HG03060 (cell line): ENCODE measurements around the gene ZNF276.
"Not testable (repeated sequence)": the region's sequence is repeated elsewhere in the genome, so short reads cannot be mapped to it uniquely, and the experiment has no call there.

ENCODE experiments used
- ATAC-seq: cut with Tn5 transposase; IDR thresholded peaks from one replicate; pipeline ENCODE4 v1.9.1; 2021; ENCODE audit warnings: low read depth, moderate number of reproducible peaks; ENCODE audit not compliant: unreplicated experiment

Gene ZNF276, protein sequence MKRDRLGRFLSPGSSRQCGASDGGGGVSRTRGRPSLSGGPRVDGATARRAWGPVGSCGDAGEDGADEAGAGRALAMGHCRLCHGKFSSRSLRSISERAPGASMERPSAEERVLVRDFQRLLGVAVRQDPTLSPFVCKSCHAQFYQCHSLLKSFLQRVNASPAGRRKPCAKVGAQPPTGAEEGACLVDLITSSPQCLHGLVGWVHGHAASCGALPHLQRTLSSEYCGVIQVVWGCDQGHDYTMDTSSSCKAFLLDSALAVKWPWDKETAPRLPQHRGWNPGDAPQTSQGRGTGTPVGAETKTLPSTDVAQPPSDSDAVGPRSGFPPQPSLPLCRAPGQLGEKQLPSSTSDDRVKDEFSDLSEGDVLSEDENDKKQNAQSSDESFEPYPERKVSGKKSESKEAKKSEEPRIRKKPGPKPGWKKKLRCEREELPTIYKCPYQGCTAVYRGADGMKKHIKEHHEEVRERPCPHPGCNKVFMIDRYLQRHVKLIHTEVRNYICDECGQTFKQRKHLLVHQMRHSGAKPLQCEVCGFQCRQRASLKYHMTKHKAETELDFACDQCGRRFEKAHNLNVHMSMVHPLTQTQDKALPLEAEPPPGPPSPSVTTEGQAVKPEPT

GRCh38 chr16:89720813-89721545, at the start of gene ZNF276, which contains the start of gene VPS9D1:
Gene ZNF276 (plus strand): TSS chr16:89721537. CDS start chr16:89721641, 104 bp downstream.
Gene VPS9D1 (minus strand): TSS chr16:89720898. CDS start chr16:89720861, 37 bp downstream.
- ATAC-seq = no peak

GRCh38 chr16:89671565-89671964, 49.8 kb upstream of the ZNF276 start:
- ATAC-seq = not testable (repeated sequence)

DNA sequence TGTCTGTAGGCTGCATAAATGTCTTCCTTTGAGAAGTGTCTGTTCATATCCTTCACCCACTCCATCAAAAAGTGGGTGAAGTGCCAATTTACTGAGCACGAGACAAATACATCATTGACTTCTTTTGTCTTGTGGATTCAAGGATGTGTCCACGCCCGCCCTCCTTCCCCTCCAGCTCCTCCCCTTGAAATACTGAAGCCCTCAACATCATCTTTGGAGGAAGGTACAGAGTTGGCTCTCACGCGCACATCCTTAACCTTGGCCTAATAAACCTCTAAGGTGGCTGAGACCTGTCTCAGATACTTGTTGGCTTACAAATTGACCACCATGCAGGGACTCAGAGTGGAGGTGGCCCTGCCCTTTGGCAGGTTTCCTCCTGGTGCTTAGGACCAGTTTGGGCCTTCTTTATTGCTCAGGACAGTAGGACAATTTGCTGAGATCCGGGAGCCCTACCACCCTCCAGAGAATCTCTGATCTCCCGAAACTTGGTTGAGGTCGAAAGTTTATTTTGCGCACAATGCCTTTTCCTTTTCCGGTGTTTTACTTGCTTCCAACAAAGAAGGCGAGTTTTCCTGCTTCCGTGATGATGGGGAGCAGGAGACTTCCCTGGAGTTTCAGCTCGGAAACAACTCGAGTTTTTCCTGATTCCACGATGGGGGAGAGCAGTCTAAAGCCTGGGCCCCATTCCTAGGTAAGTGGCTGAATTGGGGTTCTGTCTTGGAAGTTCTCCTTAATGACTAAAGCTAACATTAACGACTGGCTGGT, 49.0 kb upstream of the ZNF276 start:
- ATAC-seq = no peak

- no peak for ATAC-seq
These were observed 43.1 kb upstream of the ZNF276 start for GRCh38 chr16:89678258-89678657.

GRCh38 chr16:89685916-89686315, 35.4 kb upstream of the ZNF276 start:
- ATAC-seq = no peak

DNA sequence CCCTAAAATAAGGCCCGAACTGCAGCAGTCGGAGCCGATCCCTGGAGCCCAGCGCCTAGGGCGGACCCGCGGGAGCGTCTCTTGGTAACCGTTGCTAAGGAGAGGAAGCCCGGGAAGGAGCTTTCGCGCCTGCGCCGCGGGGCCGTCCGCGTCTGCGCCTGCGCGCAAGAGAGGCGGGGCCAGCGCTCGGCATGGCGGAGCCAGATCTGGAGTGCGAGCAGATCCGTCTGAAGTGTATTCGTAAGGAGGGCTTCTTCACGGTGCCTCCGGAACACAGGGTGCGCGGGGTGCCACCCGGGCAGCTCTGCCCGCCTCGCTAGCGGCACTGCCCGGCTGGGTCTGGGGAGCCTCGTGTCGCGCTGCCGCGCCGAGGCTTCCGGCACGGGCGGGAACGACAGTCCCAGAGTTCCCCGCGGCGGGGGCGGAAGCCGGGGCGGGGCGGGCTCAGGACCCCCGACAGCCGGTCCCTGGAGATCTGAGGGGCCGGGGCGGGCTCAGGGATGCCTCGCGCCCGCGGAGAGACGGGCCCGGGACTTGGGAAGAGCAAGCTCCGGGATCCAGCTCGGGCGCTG, 34.7 kb upstream of the ZNF276 start, which contains the start of gene CDK10:
TSS of gene CDK10 (plus strand) at position 170 of the 572 bp plus-strand sequence. CDS start at position 192, 22 bp downstream.
- peak; percentile 55 for ATAC-seq

- peak; percentile 38 for ATAC-seq
These were observed 34.0 kb upstream of the ZNF276 start for GRCh38 chr16:89687092-89687940.

- no peak for ATAC-seq
These were observed 32.9 kb upstream of the ZNF276 start for GRCh38 chr16:89688395-89688794.

GRCh38 chr16:89689142-89689541, 32.2 kb upstream of the ZNF276 start:
- ATAC-seq = no peak

GRCh38 chr16:89689621-89690020, 31.7 kb upstream of the ZNF276 start:
- not testable (repeated sequence) for ATAC-seq

GRCh38 chr16:89690392-89690901, 30.9 kb upstream of the ZNF276 start:
- no peak for ATAC-seq

DNA sequence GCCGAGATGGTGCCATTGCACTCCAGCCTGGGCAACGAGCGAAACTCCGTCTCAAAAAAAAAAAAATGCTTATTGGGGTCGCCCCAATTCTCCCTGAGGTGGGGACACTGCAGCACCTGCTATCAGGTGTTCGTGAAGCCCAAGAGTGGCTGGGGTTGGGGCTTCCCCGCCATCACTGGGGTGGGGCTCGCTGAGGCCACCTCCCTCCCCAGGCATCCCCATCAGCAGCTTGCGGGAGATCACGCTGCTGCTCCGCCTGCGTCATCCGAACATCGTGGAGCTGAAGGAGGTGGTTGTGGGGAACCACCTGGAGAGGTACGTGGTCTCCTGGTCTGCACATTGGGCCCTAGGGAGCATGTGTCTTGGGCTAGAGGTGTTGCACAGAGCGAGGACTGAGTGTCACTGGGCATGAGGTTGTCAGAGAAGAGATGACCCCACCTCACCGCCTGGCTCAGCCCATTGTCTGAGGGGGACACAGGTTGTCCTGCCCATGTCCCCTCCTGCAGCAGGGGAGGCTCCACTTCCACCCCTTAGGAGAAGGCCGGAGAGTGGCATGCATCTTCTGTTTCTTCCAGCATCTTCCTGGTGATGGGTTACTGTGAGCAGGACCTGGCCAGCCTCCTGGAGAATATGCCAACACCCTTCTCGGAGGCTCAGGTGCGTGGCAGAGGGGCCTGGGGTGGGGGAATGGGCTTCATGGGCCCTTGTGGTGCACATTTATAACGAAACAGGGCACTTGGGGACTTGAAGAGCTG, 29.9 kb upstream of the ZNF276 start:
- no peak for ATAC-seq

GRCh38 chr16:89691986-89692569, 29.3 kb upstream of the ZNF276 start:
- no peak for ATAC-seq

GRCh38 chr16:89693289-89693731, 28.0 kb upstream of the ZNF276 start:
- no peak for ATAC-seq

- no peak for ATAC-seq
These were observed 27.2 kb upstream of the ZNF276 start for GRCh38 chr16:89693931-89694783.

DNA sequence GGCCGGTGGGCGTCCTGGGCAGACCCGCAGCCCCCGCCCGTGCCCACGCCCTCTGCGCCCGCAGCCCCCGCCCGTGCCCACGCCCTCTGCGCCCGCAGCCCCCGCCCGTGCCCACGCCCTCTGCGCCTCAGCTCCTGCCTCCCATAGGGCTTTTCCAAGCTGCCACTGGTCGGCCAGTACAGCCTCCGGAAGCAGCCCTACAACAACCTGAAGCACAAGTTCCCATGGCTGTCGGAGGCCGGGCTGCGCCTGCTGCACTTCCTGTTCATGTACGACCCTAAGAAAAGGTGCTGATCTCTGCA, 26.6 kb upstream of the ZNF276 start:
- ATAC-seq = not testable (repeated sequence)
